K562 (cell line): ENCODE measurements around the gene MRPL55. TPM values are rescaled to one million over a fixed set of nuclear protein-coding genes. Genes with fewer than 3 reads are reported as not detected.
A peak's percentile ranks its signal among the peaks of the same experiment; 100 is the strongest.

Source experiments
- BRCA1 ChIP-seq, 2 experiments: fragments of 450-650 bp in 1 of 2; sonication (generic) in 1 of 2; formaldehyde crosslinking in 1 of 2; IDR thresholded peaks; 2 replicates each; pipeline versions ENCODE4 v1.5.0 to v1.6.1; 2017 to 2020; ENCODE audit warnings: mild to moderate bottlenecking in 1 of 2, missing genetic modification reagents in 1 of 2
- CBFA2T3 ChIP-seq: fragments of 450-650 bp; IDR thresholded peaks from 2 replicates; pipeline ENCODE4 v1.6.1; 2017
- COPS2 ChIP-seq: fragments of 450-650 bp; conservative IDR thresholded peaks from 2 replicates; pipeline ENCODE4 v1.6.1; 2016; ENCODE audit warnings: mild to moderate bottlenecking, moderate library complexity
- ETV6 ChIP-seq, 3 experiments: fragments of 150-350 bp in 1 of 3; sonication (generic) in 1 of 3; formaldehyde crosslinking in 1 of 3; IDR thresholded peaks; 2 replicates each; pipeline versions ENCODE4 v1.6.1 to v1.8.0; 2014 to 2022; ENCODE audit warnings: borderline replicate concordance in 2 of 3, low read depth in 2 of 3, antibody characterized with exemption in 1 of 3, low read length in 1 of 3, mild to moderate bottlenecking in 1 of 3, missing genetic modification reagents in 1 of 3
- MTA2 ChIP-seq: fragments of 450-650 bp; IDR thresholded peaks from 2 replicates; pipeline ENCODE4 v1.6.1; 2016; ENCODE audit warnings: low read depth
- NCOA2 ChIP-seq, 2 experiments: fragments of 450-650 bp; IDR thresholded peaks; 2 replicates each; pipeline ENCODE4 v1.6.1; 2018; ENCODE audit warnings: mild to moderate bottlenecking in 2 of 2, moderate library complexity in 1 of 2; ENCODE audit not compliant: partially characterized antibody in 2 of 2
- NCOR1 ChIP-seq: fragments of 450-650 bp; IDR thresholded peaks from 2 replicates; pipeline ENCODE4 v1.6.1; 2016; ENCODE audit warnings: mild to moderate bottlenecking, moderate library complexity
- NELFE ChIP-seq: IDR thresholded peaks from 2 replicates; pipeline ENCODE4 v1.6.1; 2011; ENCODE audit warnings: mild to moderate bottlenecking; ENCODE audit not compliant: insufficient read depth, insufficient read length
- NEUROD1 ChIP-seq: fragments of 150-350 bp; IDR thresholded peaks from 2 replicates; pipeline ENCODE4 v1.6.1; 2014; ENCODE audit warnings: borderline replicate concordance, low read length, low read depth; ENCODE audit not compliant: partially characterized antibody
- NR2C1 ChIP-seq, 2 experiments: fragments of 450-650 bp; IDR thresholded peaks; 2 replicates each; pipeline ENCODE4 v1.6.1; 2017; ENCODE audit warnings: mild to moderate bottlenecking in 2 of 2, antibody characterized with exemption in 1 of 2, inconsistent platforms in 1 of 2, missing compliant biosample characterization in 1 of 2, missing genetic modification characterization in 1 of 2
- PHB2 ChIP-seq: fragments of 450-650 bp; IDR thresholded peaks from 2 replicates; pipeline ENCODE4 v1.6.1; 2017; ENCODE audit warnings: low read depth
- PREB ChIP-seq: sonication (generic); formaldehyde crosslinking; IDR thresholded peaks from 2 replicates; pipeline ENCODE4 v1.8.1; 2023; ENCODE audit warnings: mild to moderate bottlenecking, missing genetic modification reagents
- RBBP5 ChIP-seq: fragments of 200-600 bp; sonication (generic); IDR thresholded peaks from 2 replicates; pipeline ENCODE4 v1.6.1; 2012; ENCODE audit warnings: borderline replicate concordance, mild to moderate bottlenecking, low read length, control low read depth, inconsistent platforms; ENCODE audit not compliant: insufficient read depth, poor library complexity, severe bottlenecking
- SMARCE1 ChIP-seq: fragments of 450-650 bp; IDR thresholded peaks from 2 replicates; pipeline ENCODE4 v1.7.1; 2016; ENCODE audit warnings: mild to moderate bottlenecking
- SP2 ChIP-seq: IDR thresholded peaks from 2 replicates; pipeline ENCODE4 v1.6.1; 2011; ENCODE audit warnings: mild to moderate bottlenecking, low read depth, low read length, moderate library complexity; ENCODE audit not compliant: poor library complexity, severe bottlenecking; ENCODE audit errors: extremely low read depth
- SREBF2 ChIP-seq: sonication (generic); formaldehyde crosslinking; IDR thresholded peaks from 2 replicates; pipeline ENCODE4 v1.4.0; 2020; ENCODE audit warnings: mild to moderate bottlenecking, missing genetic modification reagents
- TCF3 ChIP-seq: sonication (generic); formaldehyde crosslinking; IDR thresholded peaks from 2 replicates; pipeline ENCODE4 v1.4.0; 2020; ENCODE audit warnings: mild to moderate bottlenecking, missing genetic modification reagents
- TOE1 ChIP-seq, 2 experiments: fragments of 450-650 bp in 1 of 2; sonication (generic) in 1 of 2; formaldehyde crosslinking in 1 of 2; IDR thresholded peaks; 2 replicates each; pipeline versions ENCODE4 v1.7.1 to v1.8.0; 2016 to 2022; ENCODE audit warnings: borderline replicate concordance in 2 of 2, mild to moderate bottlenecking in 2 of 2, antibody characterized with exemption in 1 of 2, inconsistent platforms in 1 of 2, low read depth in 1 of 2, missing genetic modification reagents in 1 of 2, moderate library complexity in 1 of 2
- ZNF175 ChIP-seq: fragments of 200-800 bp; sonication (Bioruptor generic); IDR thresholded peaks from 2 replicates; pipeline ENCODE4 v1.6.1; 2016; ENCODE audit warnings: low read depth, mild to moderate bottlenecking, missing genetic modification characterization, missing compliant biosample characterization
- ZNF224 ChIP-seq: sonication (generic); formaldehyde crosslinking; IDR thresholded peaks from 2 replicates; pipeline ENCODE4 v1.8.0; 2022; ENCODE audit warnings: mild to moderate bottlenecking, missing genetic modification reagents
- ZNF551 ChIP-seq: fragments of 250-450 bp; sonication (Bioruptor Pico); IDR thresholded peaks from 2 replicates; pipeline ENCODE4 v1.5.0; 2021; ENCODE audit warnings: mild to moderate bottlenecking, moderate library complexity
- polyA plus RNA-seq, 8 experiments: library from polyadenylated mRNA; depleted of rRNA in 4 of 8; stranded (reverse) in 5 of 8; unstranded in 3 of 8; fragments of >200 nt; fragmentation: Nextera tagmentation in 2 of 8; fragmentation: Illumina TruSeq in 1 of 8; extraction: Ambion mirVana in 2 of 8; extraction: Trizol in 1 of 8; gene quantifications; 2 replicates each; pipeline versions ENCODE4 v1.2.1 to v1.2.3, GENCODE V29; 2011 to 2014; ENCODE audit warnings: inconsistent platforms in 1 of 8, missing spikeins in 1 of 8
- total RNA-seq, 7 experiments: library from RNA; depleted of rRNA in 6 of 7; stranded (reverse); fragments of >200 nt in 6 of 7; fragmentation: Illumina TruSeq in 2 of 7; extraction: Trizol in 2 of 7; gene quantifications; 2 replicates each; pipeline versions ENCODE4 v1.2.1 to v1.2.3, GENCODE V29; 2011 to 2021; ENCODE audit warnings: low replicate concordance in 1 of 7
- TF ChIP-seq, protein P1 (sequence below): fragments of 450-650 bp; formaldehyde crosslinking; IDR thresholded peaks from 2 replicates; pipeline ENCODE4 v1.4.0; 2020; ENCODE audit warnings: mild to moderate bottlenecking, moderate library complexity
- TF ChIP-seq, protein P2 (sequence below): IDR thresholded peaks from 2 replicates; pipeline ENCODE4 v1.6.1; 2011; ENCODE audit warnings: borderline replicate concordance, low read depth, mild to moderate bottlenecking, moderate library complexity, low read length; ENCODE audit not compliant: insufficient read depth, poor library complexity, severe bottlenecking

The MRPL55 gene
- total and polyA plus RNA-seq, 9 of the 15 experiments (the other 6 are each of a cell fraction or from before 2014, with no cell fraction given) = 34.9 to 228 (median 81.0) TPM

GRCh38 chr1:228140724-228141225, 31.7 kb upstream of the MRPL55 start (continued):
- no peak for TF ChIP-seq TOE1 (IDR thresholded peaks at IDR 0.05; ENCODE audit: borderline replicate concordance)
- TF ChIP-seq TOE1 (CRISPR knock-in tag; IDR thresholded peaks at IDR 0.05; ENCODE audit: borderline replicate concordance, low read depth) = no peak
- no peak for TF ChIP-seq SP2
- no peak for TF ChIP-seq NCOR1
- TF ChIP-seq ZNF175 (CRISPR knock-in tag) = no peak
- TF ChIP-seq, protein P1, sequence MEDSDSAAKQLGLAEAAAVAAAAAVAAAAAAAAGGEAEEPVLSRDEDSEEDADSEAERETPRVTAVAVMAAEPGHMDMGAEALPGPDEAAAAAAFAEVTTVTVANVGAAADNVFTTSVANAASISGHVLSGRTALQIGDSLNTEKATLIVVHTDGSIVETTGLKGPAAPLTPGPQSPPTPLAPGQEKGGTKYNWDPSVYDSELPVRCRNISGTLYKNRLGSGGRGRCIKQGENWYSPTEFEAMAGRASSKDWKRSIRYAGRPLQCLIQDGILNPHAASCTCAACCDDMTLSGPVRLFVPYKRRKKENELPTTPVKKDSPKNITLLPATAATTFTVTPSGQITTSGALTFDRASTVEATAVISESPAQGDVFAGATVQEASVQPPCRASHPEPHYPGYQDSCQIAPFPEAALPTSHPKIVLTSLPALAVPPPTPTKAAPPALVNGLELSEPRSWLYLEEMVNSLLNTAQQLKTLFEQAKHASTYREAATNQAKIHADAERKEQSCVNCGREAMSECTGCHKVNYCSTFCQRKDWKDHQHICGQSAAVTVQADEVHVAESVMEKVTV (CRISPR knock-in tag) = no peak
- TF ChIP-seq, protein P2, sequence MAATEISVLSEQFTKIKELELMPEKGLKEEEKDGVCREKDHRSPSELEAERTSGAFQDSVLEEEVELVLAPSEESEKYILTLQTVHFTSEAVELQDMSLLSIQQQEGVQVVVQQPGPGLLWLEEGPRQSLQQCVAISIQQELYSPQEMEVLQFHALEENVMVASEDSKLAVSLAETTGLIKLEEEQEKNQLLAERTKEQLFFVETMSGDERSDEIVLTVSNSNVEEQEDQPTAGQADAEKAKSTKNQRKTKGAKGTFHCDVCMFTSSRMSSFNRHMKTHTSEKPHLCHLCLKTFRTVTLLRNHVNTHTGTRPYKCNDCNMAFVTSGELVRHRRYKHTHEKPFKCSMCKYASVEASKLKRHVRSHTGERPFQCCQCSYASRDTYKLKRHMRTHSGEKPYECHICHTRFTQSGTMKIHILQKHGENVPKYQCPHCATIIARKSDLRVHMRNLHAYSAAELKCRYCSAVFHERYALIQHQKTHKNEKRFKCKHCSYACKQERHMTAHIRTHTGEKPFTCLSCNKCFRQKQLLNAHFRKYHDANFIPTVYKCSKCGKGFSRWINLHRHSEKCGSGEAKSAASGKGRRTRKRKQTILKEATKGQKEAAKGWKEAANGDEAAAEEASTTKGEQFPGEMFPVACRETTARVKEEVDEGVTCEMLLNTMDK = no peak
- peak; percentile 60; the same call in 1 of the 2 replicates for TF ChIP-seq PREB
- no peak for TF ChIP-seq SMARCE1
- no peak for TF ChIP-seq MTA2
- TF ChIP-seq NELFE = no peak
- no peak for TF ChIP-seq ETV6 (IDR thresholded peaks at IDR 0.05; ENCODE audit: borderline replicate concordance in 1 of 2, low read depth in 2 of 2, low read length in 1 of 2)
- peak; percentile 12; the same call in 1 of the 2 replicates for TF ChIP-seq ETV6 (CRISPR knock-in tag; IDR thresholded peaks at IDR 0.05; ENCODE audit: borderline replicate concordance)
- TF ChIP-seq SREBF2 (CRISPR knock-in tag) = peak; percentile 75; the same call in 1 of the 2 replicates
- TF ChIP-seq PHB2 = 0 out of 2 replicates have a peak, but pooled peaks have one; percentile 3
- no peak for TF ChIP-seq COPS2
- peak; percentile 24 for TF ChIP-seq RBBP5
- TF ChIP-seq NR2C1 (IDR thresholded peaks at IDR 0.05) = no peak
- no peak for TF ChIP-seq NR2C1 (tag; IDR thresholded peaks at IDR 0.05)
- 0 out of 2 replicates have a peak, but pooled peaks have one; percentile 37 for TF ChIP-seq ZNF224 (CRISPR knock-in tag)
- no peak for TF ChIP-seq NCOA2 (IDR thresholded peaks at IDR 0.05; ENCODE audit: partially characterized antibody in 2 of 2)
- TF ChIP-seq BRCA1 (IDR thresholded peaks at IDR 0.05) = no peak
- TF ChIP-seq BRCA1 (CRISPR knock-in tag; IDR thresholded peaks at IDR 0.05) = no peak
- TF ChIP-seq TCF3 (CRISPR knock-in tag) = peak; percentile 17; the same call in 1 of the 2 replicates
- no peak for TF ChIP-seq ZNF551
- TF ChIP-seq NEUROD1 = no peak
- TF ChIP-seq CBFA2T3 = no peak
